Common myeloid progenitor, CD34-positive (primary cell): ENCODE data around the gene ADM.

Experiments used
- CTCF ChIA-PET: fragments of 350-600 bp; sonication (Branson Sonifier 250); formaldehyde crosslinking; loops from one replicate; lab custom pipeline; 2021; ENCODE audit warnings: antibody characterized with exemption; lab: Charles Lee
- POLR2A ChIA-PET: fragments of 350-600 bp; sonication (Branson Sonifier 250); formaldehyde crosslinking; loops from one replicate; lab custom pipeline; 2021; ENCODE audit warnings: antibody characterized with exemption; lab: Charles Lee
- DNase-seq, 3 donors: peaks; one replicate each; pipeline versions ENCODE4 v3.0.0 to v3.0.0-alpha.2; 2013
- H3K27ac ChIP-seq, 2 experiments: 1 replicate in 1 of 2; 2 replicates in 1 of 2; pipeline ENCODE4 v1.7.0; 2013; ENCODE audit warnings: inconsistent platforms in 2 of 2, low read length in 2 of 2, mild to moderate bottlenecking in 2 of 2, low read depth in 1 of 2, moderate library complexity in 1 of 2; ENCODE audit not compliant: severe bottlenecking in 2 of 2, insufficient read depth in 1 of 2, poor library complexity in 1 of 2
- H3K27me3 ChIP-seq, 5 experiments: replicated peaks in 2 of 5; 1 replicate in 3 of 5; 2 replicates in 2 of 5; pipeline versions ENCODE4 v1.6.1 to v1.7.0; 2013; ENCODE audit warnings: low read length in 4 of 5, mild to moderate bottlenecking in 2 of 5, moderate library complexity in 2 of 5, inconsistent platforms in 1 of 5; ENCODE audit not compliant: insufficient read depth in 5 of 5, control insufficient read depth in 4 of 5
- H3K36me3 ChIP-seq, 4 experiments: 1 replicate in 2 of 4; 2 replicates in 2 of 4; pipeline versions ENCODE4 v1.6.1 to v1.7.0; 2013; ENCODE audit warnings: low read length in 3 of 4, control low read depth in 1 of 4, mild to moderate bottlenecking in 1 of 4; ENCODE audit not compliant: control insufficient read depth in 4 of 4, insufficient read depth in 4 of 4
- H3K4me1 ChIP-seq, 4 experiments: 1 replicate in 3 of 4; 2 replicates in 1 of 4; pipeline versions ENCODE4 v1.6.1 to v1.7.1; 2013; ENCODE audit warnings: low read length in 3 of 4, mild to moderate bottlenecking in 3 of 4, control low read depth in 1 of 4, inconsistent platforms in 1 of 4, moderate library complexity in 1 of 4; ENCODE audit not compliant: control insufficient read depth in 4 of 4, insufficient read depth in 4 of 4; ENCODE audit errors: control extremely low read depth in 1 of 4
- H3K4me3 ChIP-seq, 7 experiments: 1 replicate in 4 of 7; 2 replicates in 3 of 7; pipeline versions ENCODE4 v1.5.1 to v1.7.0; 2013; ENCODE audit warnings: mild to moderate bottlenecking in 7 of 7, low read length in 6 of 7, moderate library complexity in 6 of 7, inconsistent platforms in 2 of 7, low read depth in 2 of 7, control low read depth in 1 of 7; ENCODE audit not compliant: insufficient read depth in 4 of 7, control insufficient read depth in 1 of 7; ENCODE audit errors: extremely low read depth in 1 of 7
- H3K9me3 ChIP-seq, 5 experiments: 1 replicate in 4 of 5; 2 replicates in 1 of 5; pipeline versions ENCODE4 v1.6.1 to v1.7.1; 2013; ENCODE audit warnings: low read length in 4 of 5, mild to moderate bottlenecking in 2 of 5, inconsistent platforms in 1 of 5, low read depth in 1 of 5, moderate library complexity in 1 of 5; ENCODE audit not compliant: control insufficient read depth in 4 of 5, insufficient read depth in 2 of 5; ENCODE audit errors: control extremely low read depth in 1 of 5
- WGBS: methylation state at CpG from one replicate; pipeline ENCODE4 v1.1.5; 2013; ENCODE audit not compliant: insufficient coverage; 5-methylcytosine and 5-hydroxymethylcytosine counted together

The ADM gene

GRCh38 chr11:10298342-10298741, 6.5 kb upstream of the ADM start:
- H3K9me3 ChIP-seq: no peaks in the 10 kb centered on the region
- POLR2A ChIA-PET: no interaction called here
- CTCF ChIA-PET: interaction anchor here (1.2 to 2.8 kb wide), 7 partner anchors 10 to 540 kb away, joined by 4 to 10 read pairs (median 5); no protein-coding TSS in a partner anchor
- WGBS: 10% methylated on average over 2 of the region's 5 CpGs
- peak; percentile 76 to 92 (median 89) for DNase-seq
- no peak overlapping the region for H3K4me3 ChIP-seq
- peaks cover 0 to 12% (median 2%) of the 10 kb centered on the region in 5 experiments for H3K27me3 ChIP-seq
- peaks cover 6 to 44% (median 27%) of the 10 kb centered on the region in 4 experiments for H3K4me1 ChIP-seq
- H3K36me3 ChIP-seq: no peaks in the 10 kb centered on the region
- no peak overlapping the region for H3K27ac ChIP-seq

DNA sequence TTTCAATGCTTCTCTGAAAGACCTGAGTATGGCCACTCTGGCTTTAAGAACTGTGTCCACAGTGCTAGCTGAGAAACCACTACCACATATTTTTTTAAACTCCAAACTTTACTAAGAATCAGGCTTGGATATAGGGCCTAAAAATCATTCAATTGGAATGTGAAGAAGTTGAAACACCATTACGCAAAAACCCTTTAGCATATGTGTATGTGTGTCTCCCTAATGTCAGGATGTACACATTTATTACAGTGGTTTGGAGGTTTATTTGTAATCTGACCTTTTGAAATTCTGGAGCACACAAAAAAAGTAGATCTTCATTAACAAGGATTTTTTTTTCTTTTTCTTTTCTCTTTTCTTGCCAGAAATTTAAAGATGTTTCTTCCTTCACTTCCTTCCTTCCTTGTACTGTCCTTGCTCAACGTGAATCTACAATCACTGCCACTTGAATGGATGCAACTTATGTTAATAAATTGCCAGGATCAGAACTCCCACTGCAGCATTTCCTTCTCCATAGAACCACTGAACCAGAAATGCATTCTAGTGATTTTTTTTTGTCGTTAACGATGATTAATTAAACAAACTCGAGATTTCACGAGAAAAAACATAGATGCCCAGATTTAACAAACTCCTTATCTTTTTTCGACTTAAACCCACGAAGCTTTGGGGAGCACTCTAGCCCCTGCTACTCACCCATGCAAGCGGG, 3.1 kb upstream of the ADM start:
- CTCF ChIA-PET: interaction anchor here (1.1 to 4.7 kb wide), 9 partner anchors 12 to 114 kb away, joined by 3 to 41 read pairs (median 5); no protein-coding TSS in a partner anchor
- peaks cover 0 to 3% (median 0%) of the 10 kb centered on the region in 4 experiments for H3K36me3 ChIP-seq
- H3K27ac ChIP-seq: no peak overlapping the region
- POLR2A ChIA-PET: no interaction called here
- H3K4me1 ChIP-seq: peaks cover 7 to 56% (median 48%) of the 10 kb centered on the region in 4 experiments
- no peak for DNase-seq
- peaks cover 0 to 26% (median 24%) of the 10 kb centered on the region in 5 experiments for H3K27me3 ChIP-seq
- 37% methylated on average over 7 of the region's 9 CpGs for WGBS
- H3K9me3 ChIP-seq: no peaks in the 10 kb centered on the region
- peak overlapping the region in 4 of 7 experiments; percentile 85 to 95 (median 90) for H3K4me3 ChIP-seq

GRCh38 chr11:10302359-10302743, 2.5 kb upstream of the ADM start:
- Histone ChIP-seq H3K4me3 (peak overlapping the region; percentile 78 to 95 (median 86)), H3K27ac (no peak overlapping the region), H3K27me3 (peaks cover 0 to 31% (median 26%) of the 10 kb centered on the region in 5 experiments), H3K4me1 (peaks cover 11 to 61% (median 53%) of the 10 kb centered on the region in 4 experiments), H3K36me3 (peaks cover 0 to 3% (median 0%) of the 10 kb centered on the region in 4 experiments), H3K9me3 (no peaks in the 10 kb centered on the region)
- POLR2A ChIA-PET: interaction anchor here (0.6 kb wide), 1 partner anchor 68 kb away, joined by 3 read pairs; no protein-coding TSS in a partner anchor
- CTCF ChIA-PET: interaction anchor here (1.1 to 4.7 kb wide), 10 partner anchors 12 to 312 kb away, joined by 3 to 41 read pairs (median 6); no protein-coding TSS in a partner anchor
- WGBS: 31% methylated on average over 10 of the region's 10 CpGs
- DNase-seq: peak in 1 of 3 donors; percentile 47

- H3K4me3 ChIP-seq: peak overlapping the region; percentile 78 to 95 (median 86)
- peaks cover 11 to 62% (median 54%) of the 10 kb centered on the region in 4 experiments for H3K4me1 ChIP-seq
- H3K27ac ChIP-seq: no peak overlapping the region
- peak in 2 of 3 donors; percentile 82 to 86 for DNase-seq
- H3K27me3 ChIP-seq: peaks cover 0 to 33% (median 26%) of the 10 kb centered on the region in 5 experiments
- WGBS: under 1% methylated on average over 53 of the region's 56 CpGs
- POLR2A ChIA-PET: interaction anchor here (0.6 kb wide), 1 partner anchor 67 kb away, joined by 3 read pairs; no protein-coding TSS in a partner anchor
- H3K36me3 ChIP-seq: peaks cover 0 to 3% (median 0%) of the 10 kb centered on the region in 4 experiments
- H3K9me3 ChIP-seq: no peaks in the 10 kb centered on the region
- CTCF ChIA-PET: interaction anchor here (0.6 to 4.7 kb wide), 21 partner anchors 7 to 555 kb away, joined by 3 to 41 read pairs (median 5); no protein-coding TSS in a partner anchor
Measured at GRCh38 chr11:10302744-10303557, 1.9 kb upstream of the ADM start.

DNA sequence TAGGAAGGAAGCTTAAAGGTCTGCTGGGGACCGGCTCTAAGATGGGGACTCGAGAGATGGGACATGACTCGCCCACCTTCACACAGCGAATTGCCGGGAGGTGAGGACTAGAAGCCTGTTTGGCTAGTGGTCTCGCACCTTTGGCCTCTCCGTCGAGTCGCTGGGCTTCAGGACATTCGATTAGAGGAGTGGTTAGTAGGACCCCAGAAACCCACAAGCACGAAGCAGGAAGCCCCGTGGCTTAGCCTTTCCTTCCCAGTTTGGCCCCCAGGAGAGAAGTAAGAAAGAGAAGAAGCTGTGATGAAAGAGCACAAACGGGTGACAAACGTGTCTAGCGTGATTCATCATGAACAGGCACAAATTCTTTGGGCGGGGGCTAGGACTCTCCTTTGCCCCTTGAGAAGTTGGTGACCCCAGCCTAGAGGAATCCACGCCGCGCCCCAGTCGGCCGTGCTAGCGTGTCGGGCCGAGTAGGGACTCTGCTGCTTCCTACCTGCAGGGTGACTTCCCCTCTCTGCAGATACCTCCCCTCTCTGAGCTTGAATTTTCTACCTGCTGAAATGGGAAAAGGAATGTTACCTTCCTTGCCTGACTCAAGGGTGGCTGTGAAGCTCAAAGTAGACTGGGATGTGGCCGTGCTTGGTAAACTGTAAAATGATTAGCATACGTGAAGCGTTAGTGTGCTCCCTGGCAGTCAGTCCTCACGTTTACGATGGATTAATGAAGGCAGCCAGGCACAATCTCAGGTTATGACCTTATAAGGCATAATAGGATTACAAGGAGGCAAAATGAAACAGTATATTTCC, 1.1 kb upstream of the ADM start:
- Histone ChIP-seq H3K27me3 (peaks cover 0 to 33% (median 26%) of the 10 kb centered on the region in 5 experiments), H3K9me3 (no peaks in the 10 kb centered on the region), H3K4me3 (peak overlapping the region; percentile 78 to 95 (median 86)), H3K36me3 (peaks cover 0 to 3% (median 0%) of the 10 kb centered on the region in 4 experiments), H3K27ac (no peak overlapping the region), H3K4me1 (peaks cover 11 to 65% (median 58%) of the 10 kb centered on the region in 4 experiments)
- POLR2A ChIA-PET: no interaction called here
- 0% methylated on average over 29 of the region's 29 CpGs for WGBS
- CTCF ChIA-PET: interaction anchor here (0.6 to 4.7 kb wide), 24 partner anchors 8 to 797 kb away, joined by 3 to 41 read pairs (median 5); no protein-coding TSS in a partner anchor
- DNase-seq: peak in 2 of 3 donors; percentile 76 to 77
